Stimulated activated CD8-positive, alpha-beta memory T cell treated with anti-CD3 and anti-CD28 coated beads, Interleukin-12 subunit alpha, Interleukin-12 subunit beta, amount 100 ng/mL, for 24 hours (primary cell): ENCODE results near the gene PEX10.

Experiments used
- DNase-seq: peaks from one replicate; pipeline ENCODE4 v3.0.0-alpha.2; 2020; ENCODE audit errors: extremely low read depth

The PEX10 gene

DNA sequence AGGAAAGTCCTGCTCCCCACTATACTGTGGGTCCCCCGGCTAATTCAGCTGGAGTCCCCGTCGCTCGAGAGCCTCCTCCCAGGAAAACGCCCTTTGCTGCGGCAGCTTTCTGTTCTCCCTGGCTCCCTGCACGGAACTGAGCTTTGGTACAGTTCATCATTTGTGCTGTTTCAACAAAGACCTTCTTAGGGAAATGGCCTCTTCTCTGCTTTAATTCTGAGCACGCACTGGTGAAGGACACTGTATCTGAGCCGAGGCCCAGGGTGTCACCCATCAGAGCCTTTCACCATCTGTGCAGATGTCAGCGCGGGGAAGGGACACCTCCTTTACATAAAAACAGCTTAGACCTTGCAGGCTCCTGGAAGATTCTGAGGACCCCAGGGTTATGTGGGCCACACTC lies 13.5 kb upstream of the PEX10 start:
- no peak for DNase-seq

DNA sequence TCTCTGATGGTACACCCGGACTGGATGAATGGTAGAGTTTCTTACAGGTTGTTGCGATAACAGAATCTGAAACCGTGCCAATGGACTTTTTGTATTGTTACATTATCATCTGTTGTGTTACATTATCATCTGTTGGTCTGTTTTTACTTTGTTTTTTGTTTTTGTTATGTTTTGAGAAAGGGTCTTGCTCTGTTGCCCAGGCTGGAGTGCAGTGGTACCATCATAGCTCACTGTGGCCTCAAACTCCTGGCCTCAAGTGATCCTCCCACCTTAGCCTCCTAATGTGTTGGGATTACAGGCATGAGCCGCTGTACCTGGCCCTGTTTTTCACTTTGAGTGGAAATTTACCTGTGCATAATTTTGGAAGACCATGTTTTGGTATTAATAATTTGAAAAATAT lies 10.2 kb upstream of the PEX10 start:
- no peak for DNase-seq

DNA sequence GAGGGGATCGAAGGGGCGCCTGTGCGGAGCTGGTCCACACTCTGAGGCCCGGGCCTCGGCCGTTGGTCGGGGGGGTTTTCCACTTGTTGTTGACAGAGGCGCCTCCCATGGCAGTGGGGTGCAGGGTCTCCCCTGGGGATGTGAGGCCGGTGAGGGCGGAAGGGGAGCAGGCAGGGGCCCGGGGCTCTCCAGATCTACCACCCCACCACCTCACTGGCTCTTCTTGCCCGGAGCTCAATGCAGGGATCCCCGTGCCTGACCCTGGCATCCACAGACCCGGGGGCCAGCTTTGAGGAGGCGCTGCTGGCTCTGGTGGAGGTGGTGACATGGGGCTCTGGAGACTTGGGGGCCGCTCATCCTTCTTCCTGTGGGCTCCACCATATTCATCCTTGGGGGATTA lies 7.1 kb upstream of the PEX10 start:
- DNase-seq = no peak

DNA sequence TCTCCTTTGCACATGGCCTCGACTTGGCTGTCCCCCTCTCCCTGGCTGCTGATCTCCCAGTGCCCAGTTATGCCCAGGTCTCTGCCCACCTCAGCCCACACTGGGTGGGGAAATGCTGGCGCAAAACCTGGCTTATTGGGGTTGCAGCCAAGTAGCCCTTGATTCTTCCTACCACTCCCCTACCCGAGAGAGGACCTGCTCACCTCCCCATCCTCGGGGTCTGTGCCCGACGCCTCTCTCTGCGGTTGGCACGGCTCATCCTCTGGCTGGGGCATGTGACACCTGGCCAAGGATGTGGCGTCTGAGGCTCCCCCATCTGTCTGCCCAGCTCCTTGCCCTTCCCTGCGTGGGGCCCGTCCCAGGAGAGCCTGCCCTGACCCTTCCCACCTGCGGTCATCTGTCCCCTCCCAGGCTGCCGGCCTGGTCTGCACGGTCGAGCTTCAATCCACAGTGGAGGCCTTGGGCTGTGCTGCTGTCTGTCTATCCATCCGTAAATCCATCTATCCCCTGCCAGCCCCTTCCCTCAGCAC lies 6.5 kb upstream of the PEX10 start:
- DNase-seq = no peak

DNA sequence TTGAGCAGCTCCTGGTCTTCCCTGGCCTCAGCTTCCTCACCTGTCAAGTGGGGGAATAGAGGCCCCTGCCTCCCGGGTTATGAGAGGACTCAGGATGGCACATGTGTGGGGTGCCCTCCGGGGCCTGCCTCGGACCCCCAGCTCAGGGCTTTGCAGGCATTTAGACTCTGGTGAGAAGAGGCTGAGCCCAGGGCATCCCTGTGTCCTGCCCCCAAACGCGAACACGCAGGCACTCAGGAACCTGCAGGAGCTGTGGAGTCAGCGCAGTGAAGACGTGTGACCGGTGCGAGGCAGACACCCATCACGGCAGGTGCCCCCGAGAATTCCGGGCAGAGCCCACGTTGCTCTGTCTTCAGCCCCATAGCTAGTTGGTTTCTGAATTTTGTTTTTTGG lies 5.5 kb upstream of the PEX10 start:
- DNase-seq = no peak

DNA sequence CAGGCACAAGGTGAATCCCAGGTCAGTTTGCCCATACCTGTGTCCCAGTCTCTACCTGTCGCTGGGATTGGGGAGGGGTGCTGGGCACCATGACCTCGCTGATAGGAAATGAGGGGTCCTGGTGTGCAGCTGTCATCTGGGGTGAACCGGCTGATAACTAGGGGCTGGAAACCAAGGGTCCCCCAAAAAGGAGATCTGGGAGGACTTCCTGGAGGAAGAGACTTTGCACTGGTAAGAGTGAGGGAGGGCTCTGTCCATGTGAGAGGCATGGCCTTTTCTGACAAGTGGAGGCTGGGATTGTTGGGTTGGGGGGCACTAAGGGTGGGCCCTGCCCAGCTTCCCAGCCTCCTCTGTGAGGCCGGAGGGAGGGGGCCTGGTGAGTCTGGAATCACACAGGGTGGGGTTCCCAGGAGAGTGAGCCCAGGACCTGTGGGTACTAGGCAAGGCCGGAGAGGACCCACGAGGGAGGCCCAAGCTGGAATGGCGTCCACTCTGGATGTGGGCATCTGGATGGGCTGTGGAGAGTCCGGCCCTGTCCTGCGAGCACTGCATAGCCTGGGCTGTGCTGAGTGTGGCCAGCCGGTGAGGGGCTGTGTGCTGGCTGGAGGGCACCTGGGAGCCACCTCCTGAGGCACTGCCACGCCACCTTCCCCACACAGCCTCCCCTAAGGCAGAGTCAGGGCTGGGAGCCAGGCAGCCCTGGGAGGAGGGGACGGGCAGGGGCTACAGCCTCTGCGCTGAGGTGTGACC lies 4.9 kb upstream of the PEX10 start:
- DNase-seq = no peak

DNA sequence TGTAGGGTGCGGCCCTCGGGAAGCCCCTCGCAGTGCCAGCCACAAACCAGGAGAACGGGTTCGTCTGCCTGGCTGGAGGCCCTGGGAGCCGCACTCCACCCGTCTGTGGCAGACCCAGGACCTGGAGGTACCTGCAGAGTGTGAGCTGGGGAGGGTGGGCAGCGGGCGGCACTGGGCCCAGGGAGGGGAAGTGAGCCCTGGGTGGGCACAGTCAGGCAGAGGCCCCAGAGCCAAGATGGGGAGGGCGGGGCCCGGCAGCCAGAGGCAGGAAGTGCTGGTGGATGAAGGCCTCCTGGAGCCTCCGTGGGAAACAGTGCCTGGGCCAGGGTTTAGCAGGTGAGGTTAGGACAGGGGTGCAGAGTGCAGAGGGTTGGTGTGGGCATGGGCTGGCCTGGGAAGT lies 4.0 kb upstream of the PEX10 start:
- DNase-seq = no peak

DNA sequence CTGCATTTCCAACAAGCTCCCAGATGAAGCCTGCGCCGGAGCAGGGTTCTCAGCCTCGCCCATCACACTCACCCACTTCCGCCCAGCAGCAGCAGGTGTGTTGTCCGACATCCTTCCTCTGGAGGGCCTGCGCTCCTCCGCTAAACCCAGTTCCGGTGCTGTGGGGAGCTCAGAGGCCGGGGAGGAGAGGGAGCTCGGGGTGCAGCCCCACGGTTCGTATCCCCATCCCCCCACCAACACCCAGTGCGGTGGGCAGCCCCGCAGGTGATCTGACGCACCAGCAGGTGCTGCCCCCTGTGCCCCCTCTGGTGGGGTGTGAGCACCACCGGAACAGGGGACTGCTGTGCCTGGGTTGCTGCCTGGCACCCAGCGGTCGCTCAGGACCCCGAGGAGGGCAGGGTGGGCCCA lies 3.4 kb upstream of the PEX10 start:
- DNase-seq = no peak

DNA sequence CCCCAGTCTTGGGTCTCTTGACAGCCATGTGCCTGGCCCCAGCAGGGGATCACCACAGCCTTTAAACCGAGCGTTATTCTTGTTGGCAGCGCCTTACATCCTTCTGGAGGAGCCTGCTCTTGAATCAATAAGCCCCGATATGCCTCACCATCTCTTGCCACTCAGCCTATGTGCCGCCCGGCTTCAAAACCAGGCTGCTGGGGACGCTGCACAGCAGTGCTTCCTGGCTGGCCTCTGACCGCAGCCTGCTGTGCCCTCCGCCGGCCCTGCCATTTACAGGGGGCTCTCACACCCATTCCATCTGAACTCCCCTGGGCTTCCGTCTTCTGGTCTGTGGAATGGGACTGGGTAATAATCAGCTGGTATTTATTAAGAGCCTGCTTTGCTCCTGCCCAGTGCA lies 3.0 kb upstream of the PEX10 start:
- no peak for DNase-seq

DNA sequence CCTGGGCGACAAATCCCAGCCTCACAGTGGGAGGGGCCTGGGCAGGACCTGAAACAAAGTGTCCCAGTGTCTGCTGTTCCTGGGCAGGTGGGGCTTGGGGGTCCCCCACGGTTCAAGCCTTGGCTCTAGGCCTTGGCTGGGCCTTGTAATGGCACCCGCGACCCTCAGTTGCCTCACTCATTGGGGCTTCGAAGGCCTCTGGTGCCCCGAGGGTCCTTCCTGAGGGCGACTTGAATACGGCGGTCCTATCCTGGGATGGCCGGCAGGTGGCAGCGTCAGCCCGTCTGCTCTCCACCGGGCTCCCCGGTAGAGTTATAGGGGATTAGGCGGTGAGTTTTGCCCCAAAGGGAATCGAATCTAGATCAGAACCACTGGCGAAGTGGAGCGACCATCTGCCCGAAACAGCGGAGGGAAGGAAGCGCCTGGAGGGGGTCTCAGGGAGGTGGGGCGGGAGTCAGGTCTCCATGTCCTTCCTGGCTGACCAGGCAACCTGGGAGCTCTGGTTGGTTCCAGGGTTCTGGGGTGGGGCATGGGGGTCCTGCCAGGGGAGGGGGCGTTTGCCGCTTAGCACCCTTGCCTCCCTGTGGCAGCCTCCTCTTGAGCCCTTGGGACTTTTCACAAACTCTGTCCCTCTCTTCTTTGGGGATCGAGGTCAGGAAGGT lies 2.1 kb upstream of the PEX10 start:
- DNase-seq = peak; percentile 51

DNA sequence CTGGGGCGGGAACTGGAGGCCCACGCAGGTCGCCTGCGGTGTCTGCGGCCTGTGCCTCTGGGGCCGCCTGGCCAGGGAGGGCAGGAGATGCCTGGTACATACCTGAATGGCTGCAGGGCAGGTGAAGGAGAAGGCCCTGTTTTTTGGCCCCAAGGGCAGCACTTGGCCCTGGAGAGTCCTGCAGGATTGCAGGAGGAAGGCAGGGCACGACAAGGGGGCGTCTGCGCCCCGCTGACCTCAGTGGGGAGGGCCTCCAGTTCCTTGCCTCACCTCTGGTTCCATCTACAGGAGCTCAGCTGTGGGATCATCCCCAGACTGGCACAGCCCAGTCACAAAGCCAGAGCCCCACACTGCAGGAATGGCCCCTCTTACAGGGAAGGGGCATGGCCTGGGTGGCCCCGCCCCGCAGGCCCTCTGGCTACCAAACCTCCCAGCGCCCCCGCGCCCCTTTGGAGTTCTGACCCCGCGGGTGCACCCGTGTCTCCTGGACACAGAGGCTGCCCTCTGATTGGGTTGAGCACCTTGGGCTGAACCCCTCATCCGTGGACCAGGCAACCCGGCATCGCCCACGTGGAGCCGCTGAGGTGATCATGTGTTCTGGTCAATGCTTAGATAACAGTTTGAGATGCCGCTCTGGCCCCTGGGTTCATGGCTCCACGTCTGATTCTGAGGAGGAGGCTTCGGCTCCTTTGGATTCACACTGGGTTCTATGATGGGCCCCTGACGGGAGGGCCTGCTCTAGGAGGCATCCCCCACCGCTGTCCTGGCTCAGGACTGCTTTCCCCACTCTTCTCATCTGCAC lies 1.3 kb upstream of the PEX10 start:
- no peak for DNase-seq

DNA sequence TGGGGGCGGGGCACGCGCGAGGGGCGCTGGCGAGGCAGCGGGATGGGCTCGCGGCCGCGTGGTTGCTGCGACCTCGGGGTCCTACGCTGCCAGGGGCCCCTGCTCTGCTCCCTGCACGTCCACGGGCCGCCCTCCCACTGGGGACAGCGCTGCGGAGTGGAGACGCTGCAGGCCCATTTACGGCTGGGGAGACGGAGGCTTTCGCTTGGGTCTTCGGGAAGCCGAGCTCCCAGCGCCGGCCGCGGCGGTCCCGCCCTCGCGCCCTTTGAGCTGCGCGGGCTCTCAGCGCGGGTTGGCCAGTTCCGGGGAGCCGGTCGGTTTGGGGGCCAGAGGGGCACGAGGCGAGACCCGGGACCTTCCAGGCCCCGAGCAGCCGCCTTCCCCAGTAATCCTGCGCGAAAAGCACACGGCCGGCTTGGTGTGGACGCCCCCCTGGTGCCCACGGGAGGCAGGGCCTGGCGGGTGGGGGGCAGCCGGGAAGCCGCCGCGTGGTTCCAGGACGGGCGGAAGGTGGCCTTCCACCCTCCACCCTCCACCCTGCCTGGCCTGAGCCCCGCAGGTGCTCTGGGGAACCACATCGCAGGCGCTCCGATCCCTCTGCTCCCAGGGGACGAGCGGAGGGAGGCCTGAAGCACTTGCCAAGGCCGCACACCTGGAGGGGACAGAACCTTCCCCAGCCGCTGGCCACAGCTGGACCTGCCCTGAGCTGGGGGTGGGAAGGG lies 570 bp upstream of the PEX10 start:
- DNase-seq = no peak

DNA sequence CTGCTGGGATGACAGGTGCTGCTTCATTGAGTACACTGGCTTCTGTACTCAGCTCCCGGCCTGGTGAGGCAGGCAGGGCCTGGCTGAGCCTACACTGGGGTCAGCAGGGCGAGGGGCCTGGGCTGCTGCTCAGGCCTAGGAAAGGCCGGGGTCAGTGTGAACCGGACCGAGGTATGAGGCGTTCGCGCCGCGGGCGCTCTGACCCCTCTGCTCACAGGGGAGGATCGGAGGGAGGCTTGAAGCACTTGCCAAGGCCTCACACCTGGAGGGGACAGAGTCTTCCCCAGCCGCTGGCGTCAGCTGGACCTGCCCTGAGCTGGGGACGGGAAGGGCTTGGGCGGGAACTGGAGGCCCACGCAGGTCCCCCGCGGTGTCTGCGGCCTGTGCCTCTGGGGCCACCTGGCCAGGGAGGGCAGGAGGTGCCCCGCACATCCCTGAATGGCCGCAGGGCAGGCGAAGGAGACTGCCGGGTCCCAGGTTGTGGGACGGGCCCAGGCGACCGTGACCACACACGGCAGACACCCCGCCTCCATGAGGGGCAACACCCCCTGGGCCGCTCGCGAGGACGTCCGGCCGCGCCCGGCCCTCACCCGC lies 466 bp downstream of the PEX10 start:
- no peak for DNase-seq

DNA sequence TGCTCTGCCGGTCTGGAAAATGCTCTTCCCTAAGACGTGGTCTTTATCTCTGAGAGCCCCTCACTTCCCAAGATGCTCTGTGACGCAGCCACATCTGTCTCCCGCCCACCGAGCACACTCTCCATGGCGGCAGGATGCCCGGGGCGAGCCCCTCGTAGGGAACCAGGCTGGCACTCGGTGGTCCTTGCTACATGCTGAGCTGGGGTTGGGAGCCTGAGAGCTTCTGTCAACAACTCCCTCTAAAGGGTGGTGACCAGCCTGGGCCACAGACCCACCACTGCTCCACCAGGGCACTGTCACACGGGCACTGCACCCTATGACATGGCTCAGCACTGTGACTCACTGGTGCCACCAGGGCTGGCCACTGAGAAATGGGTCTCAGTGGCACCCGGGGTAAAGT lies 2.6 kb downstream of the PEX10 start:
- DNase-seq = no peak

DNA sequence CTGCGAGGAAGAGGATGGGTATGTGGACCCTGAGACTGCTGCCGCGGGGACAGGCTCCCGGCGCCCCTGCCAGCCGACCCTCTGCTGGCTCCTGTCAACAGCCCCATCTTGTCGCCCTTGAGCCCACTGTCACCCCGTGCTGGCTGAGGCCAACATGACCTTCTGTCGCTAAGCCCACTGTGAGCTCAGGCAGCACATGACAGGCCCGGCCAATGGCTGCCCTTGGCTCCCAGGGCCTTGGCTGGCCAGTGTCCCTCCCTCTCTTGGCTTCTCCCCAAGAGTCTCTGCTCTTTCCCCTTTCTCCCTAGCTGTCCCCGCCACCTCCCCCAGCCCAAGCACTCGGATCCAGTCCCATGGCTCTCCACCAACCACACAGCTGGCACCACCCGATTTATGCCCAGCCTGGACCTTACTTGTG lies 3.5 kb downstream of the PEX10 start:
- no peak for DNase-seq

DNA sequence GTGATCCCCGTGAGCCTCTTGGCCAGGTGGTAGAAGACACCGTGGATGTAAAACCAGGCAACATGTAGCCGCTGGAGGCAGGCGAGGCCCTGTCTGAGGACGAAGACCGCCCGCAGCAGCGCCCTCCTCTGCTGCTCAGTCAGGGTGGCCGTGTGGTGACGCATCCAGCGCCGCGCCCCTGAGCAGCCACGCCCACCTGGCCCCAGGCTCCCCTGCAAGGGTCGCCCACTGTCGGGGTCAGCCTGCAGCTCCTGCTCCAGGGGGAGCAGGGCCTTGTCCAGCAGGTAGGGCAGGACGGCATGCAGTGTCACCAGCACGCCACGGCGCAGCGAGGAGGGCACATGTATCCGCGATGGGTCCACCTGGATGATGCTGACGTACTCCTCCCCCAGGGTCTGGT lies 3.9 kb downstream of the PEX10 start:
- no peak for DNase-seq

DNA sequence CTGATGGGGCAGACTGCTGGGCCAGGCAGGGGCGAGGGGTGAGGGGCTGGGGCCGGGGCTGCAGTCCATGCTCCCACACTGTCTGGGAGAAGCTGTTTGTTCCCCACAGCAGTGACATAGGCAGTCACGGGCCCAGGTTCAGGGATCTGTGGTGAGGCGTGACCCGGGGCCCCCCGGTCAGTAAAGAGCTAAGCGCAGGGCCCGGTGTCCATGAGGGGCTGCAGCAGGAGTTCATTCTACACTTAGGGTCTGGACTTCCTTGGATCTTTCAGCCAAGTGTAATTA lies 4.4 kb downstream of the PEX10 start:
- no peak for DNase-seq

DNA sequence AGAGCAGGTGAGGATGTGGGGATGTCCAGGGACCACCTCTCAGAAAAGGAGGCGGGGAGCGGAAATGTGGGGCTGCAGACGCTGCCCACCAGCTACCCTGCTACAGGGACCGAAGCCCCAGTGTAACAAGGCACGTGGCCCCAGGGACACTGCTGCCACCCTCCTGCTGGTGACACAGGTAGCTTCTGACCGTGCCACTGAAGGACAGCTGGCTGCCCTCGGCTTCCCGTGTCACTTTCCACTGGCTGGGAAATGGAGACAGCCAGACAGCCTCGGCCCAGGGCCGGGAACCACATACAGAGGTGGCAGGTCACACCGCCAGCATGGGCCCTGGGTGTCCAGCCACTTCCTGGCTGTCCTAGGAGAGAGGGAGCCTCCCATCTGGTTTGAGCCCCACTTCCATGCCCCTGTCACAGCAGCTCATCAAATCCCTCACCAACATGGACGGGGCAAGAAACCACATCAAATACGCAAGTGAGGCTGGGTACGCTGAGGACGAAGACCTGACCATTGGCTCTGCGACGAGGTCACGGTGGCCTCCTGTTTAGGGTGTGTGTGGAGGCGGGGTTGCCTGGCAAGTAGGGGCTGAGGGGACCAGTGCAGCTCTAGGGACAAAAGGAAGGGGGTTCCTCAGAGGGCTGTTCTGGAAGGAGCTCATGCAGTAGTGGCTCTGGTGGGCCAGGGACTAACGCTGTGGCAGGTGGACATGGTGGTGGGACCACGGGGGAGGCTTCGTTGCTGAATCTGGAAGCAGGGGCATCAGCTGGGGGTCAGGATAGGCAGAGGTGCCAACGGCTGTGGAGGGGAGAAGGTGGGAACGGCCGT lies 5.0 kb downstream of the PEX10 start:
- no peak for DNase-seq

DNA sequence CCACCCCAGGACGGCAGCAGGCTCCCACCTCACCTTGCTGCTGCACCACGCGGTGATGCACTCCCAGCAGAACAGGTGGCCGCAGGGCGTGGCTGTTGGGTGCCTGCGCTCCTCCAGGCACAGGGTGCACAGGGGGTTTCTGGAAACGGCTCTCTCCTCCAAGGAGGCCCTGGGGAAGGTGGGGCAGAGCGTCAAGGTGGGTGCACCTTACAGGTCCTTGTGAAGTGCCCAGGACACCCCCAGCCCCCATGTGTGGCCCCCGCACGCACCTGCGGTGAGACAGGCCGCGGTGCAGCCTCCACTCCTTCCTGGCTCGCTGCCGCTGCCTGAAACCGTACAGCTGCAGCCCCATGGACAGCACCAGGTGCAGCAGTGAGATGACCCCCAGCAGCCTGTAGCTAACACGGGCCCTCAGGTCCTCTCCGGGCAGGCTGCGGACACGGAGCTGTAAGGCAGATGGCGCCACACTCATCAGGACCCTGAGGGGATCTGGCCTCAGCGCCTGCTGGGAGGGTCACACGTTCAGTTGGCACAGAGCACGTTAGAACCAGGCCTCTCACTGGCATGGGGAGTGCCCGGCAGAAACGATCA lies 5.8 kb downstream of the PEX10 start:
- no peak for DNase-seq

DNA sequence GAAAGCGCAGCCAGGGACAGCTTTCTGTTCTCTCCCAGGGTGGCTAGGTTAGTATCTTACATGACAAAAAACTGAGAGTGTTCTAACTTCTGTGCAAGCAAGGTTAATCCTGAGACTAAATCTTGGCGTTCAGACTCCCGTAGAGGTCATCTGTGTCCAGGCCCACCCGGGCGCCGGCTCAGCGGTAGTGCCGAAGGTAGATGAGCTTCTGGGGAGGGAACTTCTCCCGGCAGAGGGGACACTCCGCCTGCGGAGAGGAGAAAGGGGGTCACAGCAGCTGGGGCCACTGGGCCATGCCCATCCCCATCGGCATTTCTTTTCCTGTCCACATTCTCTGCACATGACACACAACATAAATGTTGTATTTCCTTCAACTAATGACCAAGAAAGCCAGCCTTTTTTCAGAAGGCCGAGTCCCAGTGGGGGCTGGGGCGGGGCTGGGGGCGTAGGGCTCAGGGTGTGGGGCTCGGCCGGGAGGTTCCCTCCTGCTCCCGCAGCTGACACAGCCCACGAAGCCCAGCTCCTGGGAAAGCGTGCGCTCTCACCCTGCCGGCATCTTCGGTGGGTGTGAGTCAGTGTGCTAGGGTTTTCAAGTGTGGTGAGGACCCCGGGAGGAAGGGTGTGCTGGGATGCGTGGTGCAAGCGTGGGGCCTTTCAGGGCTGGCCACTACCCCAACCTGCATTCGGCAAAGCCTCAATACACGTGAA lies 6.6 kb downstream of the PEX10 start:
- DNase-seq = no peak
